ENCODE data around the gene HAND1. TPM values are rescaled to one million over a fixed set of nuclear protein-coding genes. Genes with fewer than 3 reads are reported as not detected.
"Not testable (repeated sequence)": the region's sequence is repeated elsewhere in the genome, so short reads cannot be mapped to it uniquely, and the experiment has no call there.

HAND1 gene
- not detected for polyA plus RNA-seq (ENCODE audit: insufficient read length in 4 of 4)

- no peak for DNase-seq (ENCODE audit: low read depth in 4 of 4, low spot score in 2 of 4)
Observed at GRCh38 chr5:154478224-154478565, at the start of gene HAND1. TSS of gene HAND1 (minus strand) at chr5:154478227. CDS start at chr5:154478008, 219 bp downstream.

- DNase-seq (ENCODE audit: low read depth in 4 of 4, low spot score in 2 of 4): no peak
Observed at GRCh38 chr5:154526231-154527226, 48.5 kb upstream of the HAND1 start.

GRCh38 chr5:154524859-154525258 is 46.8 kb upstream of the HAND1 start:
- DNase-seq (ENCODE audit: low read depth in 4 of 4, low spot score in 2 of 4): no peak

GRCh38 chr5:154524181-154524580 is 46.2 kb upstream of the HAND1 start:
- no peak for DNase-seq (ENCODE audit: low read depth in 4 of 4, low spot score in 2 of 4)

- peak in 1 of 4 donors; percentile 28 for DNase-seq (ENCODE audit: low read depth in 4 of 4, low spot score in 2 of 4)
Observed at GRCh38 chr5:154523709-154524108, 45.7 kb upstream of the HAND1 start.

- DNase-seq (ENCODE audit: low read depth in 4 of 4, low spot score in 2 of 4): no peak
Observed at GRCh38 chr5:154523104-154523503, 45.1 kb upstream of the HAND1 start.

GRCh38 chr5:154522284-154522683 is 44.3 kb upstream of the HAND1 start:
- DNase-seq (ENCODE audit: low read depth in 4 of 4, low spot score in 2 of 4): no peak

GRCh38 chr5:154521756-154522155 is 43.7 kb upstream of the HAND1 start:
- no peak for DNase-seq (ENCODE audit: low read depth in 4 of 4, low spot score in 2 of 4)

GRCh38 chr5:154520861-154521453 is 42.9 kb upstream of the HAND1 start:
- DNase-seq (ENCODE audit: low read depth in 4 of 4, low spot score in 2 of 4): peak in 3 of 4 donors; percentile 15 to 44 (median 28)

- DNase-seq (ENCODE audit: low read depth in 4 of 4, low spot score in 2 of 4): no peak
Observed at GRCh38 chr5:154519359-154519758, 41.3 kb upstream of the HAND1 start.

- no peak for DNase-seq (ENCODE audit: low read depth in 4 of 4, low spot score in 2 of 4)
Observed at GRCh38 chr5:154518438-154518867, 40.4 kb upstream of the HAND1 start.

- DNase-seq (ENCODE audit: low read depth in 4 of 4, low spot score in 2 of 4): no peak
Observed at GRCh38 chr5:154517810-154518437, 39.9 kb upstream of the HAND1 start.

- DNase-seq (ENCODE audit: low read depth in 4 of 4, low spot score in 2 of 4): no peak
Observed at GRCh38 chr5:154517181-154517580, 39.2 kb upstream of the HAND1 start.

GRCh38 chr5:154516475-154516874 is 38.4 kb upstream of the HAND1 start:
- DNase-seq (ENCODE audit: low read depth in 4 of 4, low spot score in 2 of 4): no peak

- DNase-seq (ENCODE audit: low read depth in 4 of 4, low spot score in 2 of 4): not testable (repeated sequence)
Observed at GRCh38 chr5:154515488-154515887, 37.5 kb upstream of the HAND1 start.

GRCh38 chr5:154514331-154514730 is 36.3 kb upstream of the HAND1 start:
- DNase-seq (ENCODE audit: low read depth in 4 of 4, low spot score in 2 of 4): no peak

- DNase-seq (ENCODE audit: low read depth in 4 of 4, low spot score in 2 of 4): no peak
Observed at GRCh38 chr5:154513669-154514084, 35.6 kb upstream of the HAND1 start.

- no peak for DNase-seq (ENCODE audit: low read depth in 4 of 4, low spot score in 2 of 4)
Observed at GRCh38 chr5:154511984-154512383, 34.0 kb upstream of the HAND1 start.

GRCh38 chr5:154509784-154510555 is 31.9 kb upstream of the HAND1 start:
- DNase-seq (ENCODE audit: low read depth in 4 of 4, low spot score in 2 of 4): no peak

GRCh38 chr5:154508114-154508513 is 30.1 kb upstream of the HAND1 start:
- no peak for DNase-seq (ENCODE audit: low read depth in 4 of 4, low spot score in 2 of 4)

GRCh38 chr5:154506716-154507080 is 28.7 kb upstream of the HAND1 start:
- DNase-seq (ENCODE audit: low read depth in 4 of 4, low spot score in 2 of 4): no peak
